NCI-H345 treated with DMSO at 0.1 percent for 48 hours (cell line): Measurements from ENCODE around the gene RNF157.
A peak's percentile ranks its signal among the peaks of the same experiment; 100 is the strongest.

Source experiments
- DNase-seq: peaks from one replicate; lab custom pipeline; 2025; ENCODE audit not compliant: unreplicated experiment; lab: John Stamatoyannopoulos, UW

The RNF157 gene

GRCh38 chr17:76131051-76131691, 109.1 kb downstream of the RNF157 start:
- DNase-seq = no peak

GRCh38 chr17:76130473-76130872, 109.8 kb downstream of the RNF157 start:
- no peak for DNase-seq

DNA sequence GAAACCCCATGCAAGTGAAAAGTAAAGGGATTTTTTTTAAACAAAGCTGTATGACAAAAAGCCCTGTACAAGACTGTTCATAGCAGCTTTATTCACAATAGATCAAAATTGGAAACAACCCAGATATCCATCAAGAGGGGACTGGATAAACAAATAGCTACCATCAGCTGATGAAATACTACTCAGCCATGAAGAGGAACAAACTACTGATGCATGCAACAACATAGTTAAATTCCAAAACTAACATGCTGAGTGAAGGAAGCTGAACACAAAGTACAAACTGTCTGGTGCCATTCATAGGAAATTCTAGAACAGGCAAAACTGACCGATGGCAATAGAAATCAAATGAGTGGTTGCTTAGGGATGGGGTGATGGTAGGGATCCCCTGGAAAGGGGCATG, 114.4 kb downstream of the RNF157 start:
- no peak for DNase-seq

GRCh38 chr17:76125391-76125675, 115.0 kb downstream of the RNF157 start:
- no peak for DNase-seq

- no peak for DNase-seq
Observed at GRCh38 chr17:76124582-76125390, 115.5 kb downstream of the RNF157 start.

DNA sequence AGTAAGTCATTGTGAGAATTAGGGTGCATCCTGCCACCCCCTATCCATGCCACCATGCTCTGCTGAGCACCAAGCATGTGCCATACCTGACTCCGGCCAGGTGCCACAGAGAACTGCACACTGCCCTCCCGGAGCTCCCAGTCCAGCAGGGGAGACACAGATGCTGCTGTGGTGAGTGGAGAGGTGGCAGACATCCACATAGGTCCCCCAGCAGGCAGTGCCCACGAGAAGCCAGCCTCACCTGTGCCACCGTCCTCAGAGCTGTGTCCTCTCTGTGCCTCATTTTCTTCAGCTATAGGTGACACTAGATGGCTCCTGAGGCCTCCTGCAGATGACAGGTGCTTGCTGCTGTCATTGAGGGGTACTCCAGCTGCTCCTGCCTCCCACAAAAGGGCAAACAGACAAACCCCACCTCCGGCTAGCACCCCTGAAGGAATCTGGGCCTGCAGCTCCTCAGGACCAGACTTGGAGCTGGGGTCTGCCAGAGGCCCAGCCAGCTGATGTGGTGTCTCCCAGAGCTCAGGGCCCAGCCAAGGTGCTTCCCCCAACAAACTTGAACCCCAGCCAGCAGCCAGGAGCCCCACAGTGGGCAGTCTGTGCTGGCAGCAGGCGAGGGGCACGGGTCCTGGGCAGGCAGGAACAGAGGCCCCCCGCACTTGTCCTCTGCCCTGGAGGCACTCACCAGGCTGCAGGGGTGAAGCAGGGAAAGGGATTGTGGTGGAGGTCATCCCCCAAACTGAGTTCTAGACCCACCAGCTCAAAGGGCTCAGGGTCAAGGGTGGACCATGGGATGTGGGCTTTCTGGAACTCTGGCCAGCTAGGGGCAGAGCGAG, 116.3 kb downstream of the RNF157 start:
- no peak for DNase-seq

DNA sequence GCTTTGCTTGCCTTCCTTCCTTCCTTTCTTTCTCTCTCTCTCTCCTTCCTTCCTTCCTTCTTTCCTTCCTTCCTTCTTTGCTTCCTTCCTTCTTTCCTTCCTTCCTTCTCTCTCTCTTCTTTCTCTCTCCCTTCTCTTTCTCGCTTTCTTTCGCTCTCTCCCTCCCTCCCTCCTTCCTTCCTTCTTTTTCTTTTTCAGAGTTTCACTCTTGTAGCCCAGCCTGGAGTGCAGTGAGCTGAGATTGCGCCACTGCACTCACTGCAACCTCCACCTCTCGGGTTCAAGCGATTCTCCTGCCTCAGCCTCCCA, 117.1 kb downstream of the RNF157 start:
- no peak for DNase-seq

DNA sequence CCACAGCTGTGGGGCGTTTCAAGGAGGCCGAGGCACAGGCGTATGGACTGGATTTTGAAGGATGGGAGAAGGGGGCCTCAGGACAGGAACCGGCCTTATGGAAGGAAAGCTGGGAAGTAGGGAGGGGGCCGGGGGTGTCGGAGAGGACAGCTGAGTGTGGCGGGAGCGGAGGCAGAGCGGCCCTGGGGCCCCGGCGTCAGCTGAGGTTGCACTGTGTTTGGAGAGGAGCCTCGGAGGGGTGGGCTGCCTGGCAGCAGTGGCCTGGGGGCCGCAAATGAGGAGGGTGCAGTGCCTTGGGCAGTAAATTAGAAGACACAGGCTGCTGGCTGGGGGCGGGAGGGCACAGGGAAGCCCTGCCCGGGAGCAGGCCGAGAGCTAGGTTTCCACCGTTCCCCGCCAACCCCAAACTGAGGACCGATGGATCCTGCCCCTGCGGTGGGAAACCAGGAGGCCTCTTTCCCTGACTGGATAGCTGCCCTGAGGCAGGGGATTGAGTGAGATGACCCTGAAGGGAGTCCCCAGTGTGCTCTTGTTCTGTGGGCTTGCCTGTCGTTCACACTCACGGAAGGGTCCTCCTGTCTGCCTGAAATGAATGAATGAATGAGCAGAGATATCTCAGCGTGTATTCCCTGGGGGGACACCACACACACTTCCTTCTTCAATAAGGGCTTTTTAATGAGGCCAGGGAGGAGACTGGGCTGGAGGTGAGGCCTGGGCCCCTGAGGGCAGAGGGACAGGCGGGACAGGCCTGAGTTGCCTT, 117.7 kb downstream of the RNF157 start:
- no peak for DNase-seq

- DNase-seq = no peak
Observed at GRCh38 chr17:76121932-76122430, 118.3 kb downstream of the RNF157 start.

GRCh38 chr17:76120658-76121008, 119.7 kb downstream of the RNF157 start:
- DNase-seq = no peak

DNA sequence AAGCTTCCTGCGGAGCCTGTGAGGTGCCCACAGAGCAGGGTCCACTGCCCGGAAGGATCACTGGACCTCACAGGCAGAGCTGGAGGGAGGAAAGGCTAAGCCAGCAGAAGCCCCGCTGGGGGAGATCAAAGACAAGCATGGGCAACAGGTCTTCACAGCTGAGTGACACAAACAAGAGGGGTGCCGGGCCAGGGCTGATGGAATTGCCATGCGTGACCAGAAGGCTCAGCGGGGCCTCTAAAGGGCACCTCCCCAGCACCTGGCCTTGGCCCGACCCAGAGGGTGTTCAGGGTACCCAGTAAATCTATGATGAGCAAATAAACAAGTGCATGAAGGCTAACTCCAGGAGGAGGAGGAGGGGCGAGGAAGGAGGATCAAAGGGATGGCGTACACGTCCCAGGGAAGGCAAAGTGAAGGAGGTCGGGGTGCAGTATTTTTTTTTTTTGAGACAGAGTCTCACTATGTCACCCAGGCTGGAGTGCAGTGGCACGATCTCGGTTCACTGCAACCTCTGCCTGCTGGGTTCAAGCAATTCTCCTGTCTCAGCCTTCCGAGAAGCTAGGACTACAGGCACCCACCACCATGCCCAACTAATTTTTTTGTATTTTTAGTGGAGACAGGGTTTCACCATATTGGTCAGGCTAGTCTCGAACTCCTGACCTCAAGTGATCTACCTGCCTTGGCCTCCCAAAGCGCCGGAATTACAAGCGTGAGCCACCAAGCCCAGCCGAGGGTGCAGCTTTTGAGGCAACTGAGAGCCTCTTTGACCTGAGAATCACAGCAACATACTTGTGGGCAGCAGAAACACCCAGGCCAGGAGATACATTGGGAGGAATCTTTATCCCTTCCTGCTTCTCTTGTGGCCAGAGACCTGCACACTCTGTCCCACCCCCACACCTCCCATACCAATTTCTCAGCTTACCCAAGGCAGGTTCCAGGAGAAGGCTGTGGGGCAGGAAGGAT, 120.6 kb downstream of the RNF157 start:
- no peak for DNase-seq

GRCh38 chr17:76115138-76115754, 125.0 kb downstream of the RNF157 start:
- no peak for DNase-seq

- no peak for DNase-seq
Observed at GRCh38 chr17:76111956-76112355, 128.3 kb downstream of the RNF157 start.

DNA sequence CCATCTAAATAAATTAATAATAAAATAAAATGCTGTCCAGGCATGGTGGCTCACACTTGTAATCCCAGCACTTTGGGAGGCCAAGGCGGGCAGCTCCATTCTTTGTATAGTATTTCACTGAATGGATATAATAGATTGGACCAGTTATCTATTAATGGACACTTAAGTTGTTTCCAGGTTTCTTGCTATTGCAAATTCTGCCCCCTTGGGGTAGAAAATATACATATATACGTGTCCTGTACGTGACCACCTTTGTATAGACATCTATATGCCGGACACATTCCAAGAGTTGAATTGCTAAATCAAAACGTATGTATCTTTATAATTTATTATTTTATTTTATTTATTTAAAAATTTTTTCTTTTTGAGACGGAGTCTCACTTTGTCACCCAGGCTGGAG, 132.8 kb downstream of the RNF157 start:
- DNase-seq = no peak

DNA sequence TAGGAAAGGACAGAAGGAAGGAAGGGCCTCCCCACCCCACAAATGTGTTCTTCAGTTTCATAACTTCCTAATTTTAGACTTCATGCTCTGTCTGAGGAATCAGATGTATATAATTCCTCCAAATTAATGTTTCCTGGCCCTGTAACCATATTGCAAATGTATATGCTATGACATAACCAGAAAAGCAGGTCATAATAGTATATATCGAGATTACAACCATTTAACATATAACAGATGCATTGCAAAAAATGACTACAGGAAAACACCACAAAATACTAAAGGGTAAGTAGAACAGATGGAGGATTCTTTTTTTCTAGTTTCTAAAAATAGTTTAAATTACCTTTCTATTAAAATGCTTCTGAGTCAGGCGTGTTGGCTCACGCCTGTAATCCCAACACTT, 133.6 kb downstream of the RNF157 start:
- DNase-seq = no peak

DNA sequence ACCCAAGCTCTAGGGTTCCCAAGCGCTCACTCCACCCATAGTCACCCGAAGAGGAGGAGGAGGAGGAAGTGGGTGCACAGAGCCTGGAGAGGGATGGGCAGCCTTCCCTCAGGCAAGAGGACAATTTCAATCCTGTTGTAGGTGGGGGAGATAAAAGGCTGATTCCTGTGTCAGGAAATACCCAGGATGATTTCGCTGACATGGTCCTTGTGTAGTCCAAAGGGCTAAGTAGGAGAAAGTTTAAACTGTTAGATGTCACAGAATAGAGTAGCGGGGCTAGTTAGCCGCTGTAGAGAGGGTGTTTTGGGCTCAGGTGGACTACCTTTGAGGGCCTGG, 135.4 kb downstream of the RNF157 start:
- DNase-seq = no peak

DNA sequence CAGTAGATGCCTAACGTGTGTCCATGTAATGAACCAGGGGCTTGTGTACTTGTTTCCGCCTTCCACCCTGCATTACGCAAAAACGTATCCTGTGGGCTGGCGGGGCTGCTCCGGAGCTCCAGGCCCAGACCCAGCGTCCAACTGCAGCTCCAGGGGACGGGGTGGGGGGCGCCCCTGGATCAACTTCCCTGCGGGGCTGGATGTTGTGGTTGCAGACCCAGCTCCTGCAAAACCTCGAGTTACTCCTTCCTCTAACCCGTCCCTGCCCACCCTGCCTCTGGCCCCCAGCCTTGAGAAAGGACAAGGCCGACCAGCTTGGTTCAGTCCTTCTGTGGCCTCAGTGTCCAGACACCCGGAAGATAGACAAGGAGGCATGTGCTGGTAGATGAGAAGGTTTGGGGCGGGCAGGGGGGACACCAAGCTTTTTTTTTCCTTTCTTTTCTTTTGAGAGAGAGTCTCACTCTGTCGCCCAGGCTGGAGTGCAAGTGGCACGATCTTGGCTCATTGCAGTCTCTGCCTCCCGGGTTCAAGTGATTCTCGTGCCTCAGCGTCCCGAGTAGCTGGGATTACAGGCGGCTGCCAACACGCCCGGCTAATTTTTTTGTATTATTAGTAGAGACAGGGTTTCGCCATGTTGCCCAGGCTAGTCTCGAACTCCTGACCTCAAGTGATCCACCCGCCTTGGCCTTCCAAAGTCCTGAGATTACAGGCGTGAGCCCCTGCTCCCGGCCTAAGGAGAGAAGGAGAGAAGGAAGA, 136.0 kb downstream of the RNF157 start:
- no peak for DNase-seq

DNA sequence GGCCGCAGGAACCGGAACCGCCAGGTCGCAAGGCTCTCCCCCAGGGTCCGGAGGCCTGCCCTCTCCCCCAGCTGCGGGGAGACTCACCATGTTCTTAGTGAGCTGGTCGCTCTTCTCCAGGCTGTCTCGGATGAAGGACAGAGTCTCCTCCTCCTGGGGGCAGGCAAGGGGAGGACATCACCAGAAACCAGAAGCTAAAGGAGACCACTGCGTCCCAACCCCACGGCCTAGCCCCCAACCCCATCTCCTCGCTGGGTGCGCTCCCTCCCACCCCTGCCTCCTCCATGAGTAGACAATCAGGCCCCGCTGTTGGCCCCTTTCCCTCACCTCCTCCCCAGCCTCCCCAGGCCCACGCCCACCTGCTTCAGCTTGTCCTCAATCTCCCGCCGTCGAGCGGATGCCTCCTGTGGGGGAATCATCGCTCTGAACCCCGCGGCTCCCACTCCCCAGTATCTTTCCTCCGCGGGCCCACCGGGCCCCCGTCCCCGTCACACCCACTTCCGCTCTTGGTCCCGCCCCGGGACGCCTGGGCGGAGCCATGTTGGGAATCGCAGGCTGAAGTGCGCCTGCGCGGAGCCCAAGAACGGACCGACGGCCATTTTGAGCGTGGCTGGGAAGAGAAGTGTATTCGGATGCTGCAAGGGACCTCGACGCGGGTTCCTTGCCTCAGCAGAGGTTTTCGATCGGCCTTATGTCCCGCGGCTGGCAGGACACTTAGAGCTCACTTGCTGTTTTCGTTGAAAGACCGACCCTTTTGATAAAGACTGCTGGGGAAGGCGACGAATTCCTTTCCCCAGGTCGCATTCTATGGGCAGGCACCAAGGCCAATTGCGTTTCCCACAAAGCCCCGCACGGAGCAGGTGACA, 136.8 kb downstream of the RNF157 start, which contains the start of gene EXOC7:
EXOC7 (minus strand) TSS at position 514 of the 866 bp plus-strand sequence; CDS start at position 419, 95 bp downstream.
- peak; percentile 96 for DNase-seq
